Fibroblast of skin of left quadriceps (primary cell): Measurements from ENCODE around the gene SENP5.

Experiments used
- DNase-seq, 2 experiments: peaks; one replicate each; pipeline ENCODE4 v3.0.0-alpha.2; 2013; ENCODE audit warnings: low read depth in 2 of 2

Gene SENP5

GRCh38 chr3:196883361-196883760 is 15.6 kb downstream of the SENP5 start:
- no peak for DNase-seq

GRCh38 chr3:196886144-196886543 is 18.4 kb downstream of the SENP5 start:
- DNase-seq = no peak

- peak; percentile 6 to 15 for DNase-seq
Observed at GRCh38 chr3:196889844-196890708, 22.4 kb downstream of the SENP5 start.

GRCh38 chr3:196894557-196895295 is 27.0 kb downstream of the SENP5 start:
- no peak for DNase-seq

GRCh38 chr3:196896229-196896628 is 28.5 kb downstream of the SENP5 start:
- no peak for DNase-seq

- no peak for DNase-seq
Observed at GRCh38 chr3:196901768-196902167, 34.0 kb downstream of the SENP5 start.

GRCh38 chr3:196902296-196902695 is 34.6 kb downstream of the SENP5 start:
- no peak for DNase-seq

GRCh38 chr3:196903740-196904139 is 36.0 kb downstream of the SENP5 start:
- no peak for DNase-seq

GRCh38 chr3:196914866-196915265 is 47.1 kb downstream of the SENP5 start:
- DNase-seq = no peak

GRCh38 chr3:196915375-196915774 is 47.7 kb downstream of the SENP5 start:
- DNase-seq = no peak

GRCh38 chr3:196916221-196916620 is 48.5 kb downstream of the SENP5 start:
- DNase-seq = no peak

- DNase-seq = no peak
Observed at GRCh38 chr3:196916995-196917394, 49.3 kb downstream of the SENP5 start.

- DNase-seq = no peak
Observed at GRCh38 chr3:196918968-196919367, 51.2 kb downstream of the SENP5 start.

- DNase-seq = no peak
Observed at GRCh38 chr3:196920733-196921132, 53.0 kb downstream of the SENP5 start.

GRCh38 chr3:196927571-196928453 is 60.1 kb downstream of the SENP5 start:
- no peak for DNase-seq

GRCh38 chr3:196931157-196931556 is 63.4 kb downstream of the SENP5 start:
- DNase-seq = no peak

GRCh38 chr3:196931828-196932587 is 64.3 kb downstream of the SENP5 start:
- DNase-seq = no peak

GRCh38 chr3:196932600-196932999 is 64.9 kb downstream of the SENP5 start:
- DNase-seq = no peak

- no peak for DNase-seq
Observed at GRCh38 chr3:196936288-196936687, 68.6 kb downstream of the SENP5 start.

GRCh38 chr3:196938124-196938523 is 70.4 kb downstream of the SENP5 start:
- no peak for DNase-seq

GRCh38 chr3:196938576-196938975 is 70.9 kb downstream of the SENP5 start:
- no peak for DNase-seq
